ENCODE results near the gene MTHFSD. TPM values are rescaled to one million over a fixed set of nuclear protein-coding genes. Genes with fewer than 3 reads are reported as not detected.

Gene MTHFSD
- total RNA-seq, 1 experiment from 2014 or later, result 4.7 TPM

DNA sequence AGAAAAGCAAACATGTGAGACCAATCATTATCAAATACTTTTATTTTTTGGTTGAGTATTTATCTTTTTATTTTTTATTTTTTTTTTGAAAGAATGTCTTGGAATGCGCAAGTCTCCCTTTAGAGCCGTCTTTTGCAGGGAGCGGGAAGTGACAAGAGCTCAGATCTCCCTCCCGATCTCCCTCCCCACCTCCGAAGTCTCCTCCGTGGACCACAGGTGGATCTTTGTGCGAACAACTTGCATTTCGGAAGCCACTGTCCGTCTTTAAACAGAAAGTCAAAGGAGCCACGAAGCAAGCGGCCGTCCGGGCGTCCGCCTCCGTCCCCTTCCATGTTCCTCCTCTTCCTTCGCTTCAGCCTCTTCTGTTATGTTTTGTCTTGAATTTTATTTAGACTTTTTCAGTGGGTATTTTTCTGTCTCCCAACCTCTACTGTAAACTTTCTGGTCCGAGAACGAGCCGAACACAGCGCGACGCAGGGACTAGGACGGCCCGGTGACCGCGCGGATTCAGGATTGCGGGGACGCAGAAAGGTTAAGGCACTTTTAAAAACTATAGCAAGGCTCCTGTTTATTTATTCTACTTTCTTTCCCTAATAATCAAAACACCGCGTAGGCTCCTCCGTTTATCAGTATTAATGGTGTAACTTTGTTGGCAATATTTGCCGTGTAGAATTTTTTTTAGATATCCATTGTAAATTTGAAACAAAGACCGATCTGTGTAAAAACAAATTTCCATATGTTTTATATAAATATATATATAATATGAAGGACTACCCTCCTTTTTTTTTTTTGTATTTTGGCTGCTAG, 41.4 kb downstream of the MTHFSD start:
- H4K8ac ChIP-seq (replicated peaks; ENCODE audit: insufficient read length, low read depth, low read length), result no peak overlapping the region
- H4K20me1 ChIP-seq (ENCODE audit: control insufficient read depth, insufficient read depth, insufficient read length), result no peaks in the 10 kb centered on the region
- no peak overlapping the region for H2BK15ac ChIP-seq (ENCODE audit: low read depth, low read length)
- H3K4me1 Mint-ChIP-seq, result peaks cover 17 to 46% of the 10 kb centered on the region in 2 experiments
- peak overlapping the region in 1 of 2 experiments; percentile 69; a peak in 1 of 5 replicates for H3K4me3 Mint-ChIP-seq
- H2BK12ac ChIP-seq (ENCODE audit: insufficient read length, low read depth, low read length), result no peak overlapping the region
- H3K23me2 ChIP-seq (ENCODE audit: insufficient read length, low read depth, low read length, poor library complexity, severe bottlenecking), result peaks cover 9% of the 10 kb centered on the region
- H3K23ac ChIP-seq (ENCODE audit: insufficient read length, low read depth, low read length), result no peak overlapping the region
- H3K18ac ChIP-seq (ENCODE audit: insufficient read length, low read depth, low read length), result no peak overlapping the region
- no peak overlapping the region for H3K9ac ChIP-seq (ENCODE audit: extremely low read depth, insufficient read length, low read length)
- H4K5ac ChIP-seq (ENCODE audit: insufficient read length, low read depth, low read length), result no peak overlapping the region
- no peak overlapping the region for H2BK20ac ChIP-seq (ENCODE audit: low read depth, low read length, poor library complexity, severe bottlenecking)
- peaks cover 2 to 14% of the 10 kb centered on the region in 2 experiments; a peak in 2 of 5 replicates for H3K9me3 Mint-ChIP-seq
- no peak overlapping the region for H3K14ac ChIP-seq (ENCODE audit: insufficient read depth, low read length)
- no peaks in the 10 kb centered on the region for H3K4me1 ChIP-seq (ENCODE audit: insufficient read depth, low read length)
- no peak overlapping the region for H3K4me2 ChIP-seq (ENCODE audit: insufficient read depth, insufficient read length, low read length)
- H2BK120ac ChIP-seq (ENCODE audit: low read depth, low read length, poor library complexity, severe bottlenecking), result no peak overlapping the region
- H2BK5ac ChIP-seq (ENCODE audit: insufficient read length, low read length), result no peak overlapping the region
- TF ChIP-seq, protein P1, sequence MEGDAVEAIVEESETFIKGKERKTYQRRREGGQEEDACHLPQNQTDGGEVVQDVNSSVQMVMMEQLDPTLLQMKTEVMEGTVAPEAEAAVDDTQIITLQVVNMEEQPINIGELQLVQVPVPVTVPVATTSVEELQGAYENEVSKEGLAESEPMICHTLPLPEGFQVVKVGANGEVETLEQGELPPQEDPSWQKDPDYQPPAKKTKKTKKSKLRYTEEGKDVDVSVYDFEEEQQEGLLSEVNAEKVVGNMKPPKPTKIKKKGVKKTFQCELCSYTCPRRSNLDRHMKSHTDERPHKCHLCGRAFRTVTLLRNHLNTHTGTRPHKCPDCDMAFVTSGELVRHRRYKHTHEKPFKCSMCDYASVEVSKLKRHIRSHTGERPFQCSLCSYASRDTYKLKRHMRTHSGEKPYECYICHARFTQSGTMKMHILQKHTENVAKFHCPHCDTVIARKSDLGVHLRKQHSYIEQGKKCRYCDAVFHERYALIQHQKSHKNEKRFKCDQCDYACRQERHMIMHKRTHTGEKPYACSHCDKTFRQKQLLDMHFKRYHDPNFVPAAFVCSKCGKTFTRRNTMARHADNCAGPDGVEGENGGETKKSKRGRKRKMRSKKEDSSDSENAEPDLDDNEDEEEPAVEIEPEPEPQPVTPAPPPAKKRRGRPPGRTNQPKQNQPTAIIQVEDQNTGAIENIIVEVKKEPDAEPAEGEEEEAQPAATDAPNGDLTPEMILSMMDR (conservative IDR thresholded peaks at IDR 0.05), result no peak
- H3K9me3 ChIP-seq (ENCODE audit: control insufficient read depth, low read depth, low read length), result no peaks in the 10 kb centered on the region
- no peaks in the 10 kb centered on the region for H3K79me1 ChIP-seq (ENCODE audit: insufficient read depth, low read depth, low read length, poor library complexity, severe bottlenecking)
- no CpG with 5 or more reads among the region's 35 CpGs for WGBS (ENCODE audit: extremely low coverage, insufficient read length, low lambda C conversion rate)
- H3T11ph ChIP-seq (ENCODE audit: low read length), result no peak overlapping the region
- H3K27ac ChIP-seq (ENCODE audit: insufficient read length, low read depth, low read length), result no peak overlapping the region
- peaks cover 99% of the 10 kb centered on the region for H3K27me3 Mint-ChIP-seq (ENCODE audit: low read depth)
- H3K4ac ChIP-seq (ENCODE audit: low read depth, low read length), result no peak overlapping the region
- peaks cover 89% of the 10 kb centered on the region for H3K27me3 ChIP-seq (ENCODE audit: insufficient read depth, low read length)
- DNase-seq, result no peak
- no peak overlapping the region for H3K27ac Mint-ChIP-seq
- no peak overlapping the region for H2AK5ac ChIP-seq (ENCODE audit: insufficient read length, low read length)
- H3K79me2 ChIP-seq (ENCODE audit: insufficient read depth, low read length), result no peaks in the 10 kb centered on the region
- H3K36me3 Mint-ChIP-seq (ENCODE audit: insufficient read depth in 1 of 3, low read depth in 3 of 3), result no peaks in the 10 kb centered on the region
- no peak overlapping the region for H2AFZ ChIP-seq (ENCODE audit: low read length)
- no peak overlapping the region for H4K91ac ChIP-seq (ENCODE audit: insufficient read length, low read depth, low read length)
- H3K56ac ChIP-seq (ENCODE audit: insufficient read length, low read depth, low read length), result no peak overlapping the region
